HuH-7.5 (cell line): ENCODE measurements around the gene TSPAN9.

Experiments used
- DNase-seq: peaks from one replicate; pipeline ENCODE4 v3.0.0; 2011; ENCODE audit warnings: low spot score

Gene TSPAN9

DNA sequence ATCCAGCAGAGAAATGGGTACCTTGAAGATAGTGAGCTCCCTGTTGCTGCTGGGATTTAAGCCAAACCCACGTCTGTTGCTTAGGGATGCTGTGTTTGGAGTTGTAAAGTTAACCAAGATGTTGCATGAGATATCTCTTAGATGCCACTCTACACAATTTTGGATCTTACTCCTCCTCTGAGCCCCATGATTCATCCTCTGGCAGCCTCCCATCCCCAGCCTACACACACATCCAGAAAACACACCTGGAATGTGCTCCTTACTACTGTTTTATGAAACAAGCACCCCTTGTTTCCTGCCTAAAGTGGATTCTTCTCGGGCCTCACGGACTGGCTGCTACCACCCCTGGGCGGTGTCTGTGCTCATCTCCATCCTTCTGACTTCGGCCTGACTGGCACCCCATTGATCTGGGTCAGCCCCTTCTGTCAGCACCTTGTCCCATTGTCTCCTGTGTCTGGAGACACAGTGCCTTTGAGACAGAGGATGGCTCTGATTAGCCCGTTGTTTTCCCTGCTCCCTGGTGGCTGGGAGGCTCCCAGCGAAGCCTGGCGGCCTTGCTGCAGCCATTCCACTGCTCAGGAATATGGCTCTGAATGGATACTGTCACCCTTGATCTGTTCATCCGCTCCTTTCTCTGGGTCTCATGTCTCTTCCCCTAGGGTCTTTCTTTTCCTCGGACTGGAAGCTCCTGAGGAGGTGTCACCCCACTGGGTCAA, 24.3 kb downstream of the TSPAN9 start:
- DNase-seq = no peak

DNA sequence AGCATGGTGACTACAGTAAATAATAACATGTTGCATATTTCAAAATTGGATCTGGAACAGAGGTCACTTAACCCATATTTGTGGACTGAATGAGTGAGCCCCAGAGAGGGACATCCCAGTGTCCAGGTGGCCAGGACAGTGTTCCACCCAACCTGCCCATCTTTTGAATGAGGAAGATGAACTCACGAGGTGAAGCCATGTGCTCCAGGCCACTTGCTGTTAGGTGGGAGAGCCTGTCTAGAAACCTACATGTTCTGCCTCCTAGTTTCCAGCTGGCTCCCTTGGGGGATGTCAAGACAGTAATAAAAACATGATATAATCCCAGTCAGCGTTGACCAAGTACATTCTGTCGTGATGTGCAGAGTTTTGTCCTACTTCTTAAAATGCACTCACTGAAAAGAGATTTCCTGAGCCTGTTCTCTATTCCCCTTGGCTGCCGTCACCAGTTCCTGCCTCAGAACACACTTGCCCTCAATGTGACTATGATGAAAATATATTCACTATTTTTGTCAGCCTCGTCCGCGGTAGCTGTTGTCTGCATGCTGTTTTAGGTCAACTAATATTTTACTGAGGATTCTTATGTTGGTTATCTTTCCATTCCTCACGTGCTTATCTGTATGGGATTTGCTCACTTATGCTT, 25.7 kb downstream of the TSPAN9 start:
- DNase-seq = no peak

DNA sequence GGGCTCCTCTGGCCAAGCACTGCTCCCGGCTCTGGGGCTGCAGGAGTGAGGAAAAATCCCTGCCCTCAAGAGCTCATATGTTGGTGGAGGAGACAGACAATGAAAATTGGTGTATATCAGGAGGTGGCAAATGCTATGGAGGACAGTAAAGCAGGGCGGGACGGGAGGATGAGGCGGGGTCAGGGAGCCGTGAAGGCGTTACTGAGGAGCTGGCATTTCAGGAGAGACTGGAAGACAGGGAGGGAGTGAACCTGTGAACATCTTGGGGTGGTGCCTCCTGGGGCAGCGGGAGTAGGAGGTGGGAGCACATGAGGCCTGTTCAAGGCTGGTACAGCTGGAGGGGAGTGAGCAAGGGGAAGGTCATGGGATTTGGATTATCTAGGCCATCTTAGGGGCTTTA, 26.6 kb downstream of the TSPAN9 start:
- no peak for DNase-seq

DNA sequence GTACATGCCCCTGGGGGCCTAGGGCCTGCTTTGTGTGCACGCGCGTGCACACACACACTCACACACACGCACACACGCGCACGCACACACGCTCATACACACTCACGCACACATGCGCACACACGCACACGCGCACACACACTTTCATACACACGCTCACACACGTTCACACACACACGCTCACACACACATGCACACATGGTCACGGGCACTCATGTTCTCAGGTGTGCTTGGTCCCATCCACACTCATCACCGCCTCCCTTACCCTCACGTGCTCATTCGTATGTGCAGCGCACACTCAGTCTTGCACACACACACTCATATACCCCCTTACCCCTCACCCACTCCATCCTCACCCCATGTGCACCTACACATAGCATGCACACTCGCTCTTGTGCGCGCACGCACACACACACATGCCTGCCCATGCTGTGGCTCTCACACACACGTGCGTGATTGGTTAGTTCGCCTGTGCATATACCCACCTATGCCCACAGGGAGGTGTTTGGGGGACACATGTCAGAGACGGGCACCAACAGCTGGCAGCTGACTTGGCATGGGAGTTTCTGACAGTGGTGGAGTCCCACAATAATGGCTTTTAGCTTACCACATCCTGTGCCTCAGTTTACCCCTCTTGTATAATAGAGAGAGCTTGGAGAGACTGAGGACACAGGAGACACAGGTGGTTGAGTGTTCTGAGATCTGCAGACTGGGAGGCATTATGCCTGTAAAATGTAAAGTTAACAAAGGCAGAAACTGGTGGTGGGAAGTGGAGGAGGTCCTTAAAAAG, 28.7 kb downstream of the TSPAN9 start:
- DNase-seq = no peak

DNA sequence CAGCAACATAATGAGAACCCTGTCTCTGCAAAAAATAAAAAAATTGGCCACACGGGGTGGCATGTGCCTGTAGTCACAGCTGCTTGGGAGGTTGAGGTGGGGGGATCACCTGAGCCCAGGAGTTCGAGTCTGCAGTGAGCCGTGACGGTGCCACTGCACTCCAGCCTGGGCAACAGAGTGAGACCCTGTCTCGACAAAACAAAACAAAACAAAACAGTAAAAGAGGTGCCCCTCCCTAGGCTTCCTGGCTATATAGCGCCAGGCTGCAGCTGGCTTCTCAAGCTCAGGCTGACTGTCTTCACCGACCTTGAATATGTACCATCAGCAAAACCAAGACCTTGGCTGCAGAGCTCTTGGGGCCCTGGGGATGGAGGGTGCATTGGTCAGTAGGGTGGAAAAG, 29.4 kb downstream of the TSPAN9 start:
- DNase-seq = no peak

DNA sequence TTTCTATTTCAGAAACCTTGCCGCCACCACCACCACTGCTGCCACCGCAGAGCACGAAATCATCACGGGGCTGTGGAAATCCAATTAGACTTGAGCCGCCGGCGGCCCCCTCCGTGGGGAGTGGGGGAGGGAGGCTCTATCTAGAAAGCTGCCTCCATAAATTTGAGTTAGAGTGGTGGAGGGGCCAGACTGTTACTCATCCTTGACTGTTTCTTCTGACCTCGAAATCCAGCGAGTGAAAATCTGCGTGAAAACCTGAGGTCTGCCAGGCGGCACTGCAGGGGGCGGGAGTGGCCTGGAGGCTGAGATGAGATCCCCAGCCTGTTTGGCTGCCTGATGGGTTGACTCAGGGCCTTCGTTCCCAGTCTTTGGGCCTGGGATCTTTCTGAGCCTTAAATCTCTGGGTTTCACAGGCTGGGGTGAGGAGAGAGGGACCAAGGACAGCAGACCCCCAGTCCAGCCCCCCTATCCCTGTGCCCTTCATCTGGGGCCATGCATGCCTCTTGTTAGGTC, 29.9 kb downstream of the TSPAN9 start:
- no peak for DNase-seq

DNA sequence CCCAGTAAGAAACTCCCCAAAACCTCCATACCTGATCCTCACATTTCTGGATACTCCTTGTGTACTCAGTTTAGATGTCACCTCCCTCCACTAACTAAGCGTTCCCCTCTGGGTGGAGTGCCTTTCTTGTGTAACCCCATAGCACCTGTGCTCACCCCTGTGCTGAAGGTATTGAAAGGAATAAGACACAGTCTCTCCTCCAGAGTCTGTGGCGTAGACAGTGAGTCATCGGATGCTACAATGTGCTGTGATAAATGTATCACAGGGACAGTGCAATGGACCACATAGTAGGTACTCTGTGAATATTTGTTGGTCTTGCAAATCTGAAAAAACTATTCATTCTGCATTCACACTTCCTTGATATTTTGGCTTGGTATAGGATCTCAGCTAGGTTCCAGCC, 30.8 kb downstream of the TSPAN9 start:
- no peak for DNase-seq

DNA sequence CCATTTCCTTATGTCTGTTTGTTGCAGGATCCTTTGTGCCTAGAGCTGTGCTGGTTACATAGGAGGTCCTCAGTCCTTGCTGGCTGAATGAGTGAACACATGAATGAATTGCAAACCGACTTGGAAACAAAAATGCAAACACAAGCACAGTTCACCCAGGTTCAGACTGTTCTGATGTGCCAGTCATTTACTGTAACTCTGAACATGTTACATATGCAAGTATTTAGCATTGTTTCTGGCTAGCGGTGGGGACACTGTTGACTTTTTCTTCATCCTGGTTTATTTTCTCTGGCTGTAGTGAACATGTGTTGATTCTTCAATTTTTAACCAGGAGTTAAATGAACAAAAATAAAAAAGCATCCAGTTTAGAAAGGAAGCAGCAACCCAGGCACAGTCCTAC, 33.4 kb downstream of the TSPAN9 start:
- no peak for DNase-seq

DNA sequence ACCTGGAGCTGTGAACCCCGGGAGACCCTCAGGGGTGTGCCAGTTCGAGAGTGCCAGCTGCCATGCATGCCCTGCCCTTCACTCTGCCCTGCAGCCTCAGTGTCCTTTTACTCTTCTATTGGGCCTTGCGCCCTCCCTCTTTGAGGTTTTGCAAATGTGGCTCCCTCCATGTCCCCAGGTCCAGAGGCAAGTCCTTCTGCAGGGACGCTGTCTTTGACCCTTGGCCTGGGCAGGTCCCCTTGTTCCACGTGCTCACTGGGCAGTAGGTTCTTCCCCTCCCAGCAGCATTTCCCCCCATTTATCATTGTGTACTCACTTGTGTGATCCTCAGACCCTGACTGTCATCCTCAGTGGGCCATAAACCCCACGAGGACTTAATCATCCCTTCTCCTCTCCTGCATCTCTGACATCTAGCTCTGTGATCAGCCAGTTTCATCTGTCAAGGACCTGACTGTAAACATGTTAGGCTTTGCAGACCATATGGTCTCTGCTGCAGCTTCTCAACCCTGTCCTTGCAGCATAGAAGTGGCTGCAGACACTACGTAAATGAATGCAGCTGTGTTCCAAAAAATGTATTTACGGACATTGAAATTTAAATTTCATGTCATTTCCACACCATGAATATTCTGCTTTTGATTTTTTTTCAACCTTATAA, 36.6 kb downstream of the TSPAN9 start:
- no peak for DNase-seq

DNA sequence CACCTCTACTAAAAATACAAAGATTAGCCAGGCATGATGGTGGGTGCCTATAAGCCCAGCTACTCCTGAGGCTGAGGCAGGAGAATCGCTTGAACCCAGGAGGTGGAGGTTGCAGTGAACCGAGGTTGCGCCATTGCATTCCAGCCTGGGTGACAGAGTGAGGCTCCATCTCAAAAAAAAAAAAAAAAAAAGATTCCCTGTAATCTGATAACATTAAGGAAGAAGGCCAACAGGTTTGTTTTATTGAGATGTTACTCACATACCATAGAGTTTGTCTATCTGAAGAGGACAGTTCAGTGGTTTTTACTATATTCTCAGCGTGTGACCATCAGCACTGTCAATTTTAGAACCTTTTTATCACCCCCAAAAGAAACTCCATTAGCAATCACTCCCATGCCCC, 37.5 kb downstream of the TSPAN9 start:
- DNase-seq = no peak

DNA sequence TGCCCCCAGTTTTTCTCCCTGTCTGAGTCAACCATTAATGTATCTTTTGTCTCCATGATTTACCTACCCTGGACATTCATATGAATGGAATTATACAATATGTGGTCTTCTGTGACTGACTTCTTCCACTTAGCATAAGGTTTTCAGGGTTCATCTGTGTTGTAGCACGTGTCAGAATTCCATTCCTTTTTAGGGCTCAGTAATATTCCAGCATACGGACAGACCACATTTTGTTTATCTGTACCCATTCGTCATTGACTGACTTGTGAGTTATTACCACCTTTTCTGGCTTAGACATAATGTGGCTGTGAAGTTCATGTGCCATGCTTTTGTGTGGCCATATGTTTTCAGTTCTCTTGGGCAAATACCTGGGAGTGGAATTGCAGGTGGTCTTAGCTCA, 37.9 kb downstream of the TSPAN9 start:
- no peak for DNase-seq

DNA sequence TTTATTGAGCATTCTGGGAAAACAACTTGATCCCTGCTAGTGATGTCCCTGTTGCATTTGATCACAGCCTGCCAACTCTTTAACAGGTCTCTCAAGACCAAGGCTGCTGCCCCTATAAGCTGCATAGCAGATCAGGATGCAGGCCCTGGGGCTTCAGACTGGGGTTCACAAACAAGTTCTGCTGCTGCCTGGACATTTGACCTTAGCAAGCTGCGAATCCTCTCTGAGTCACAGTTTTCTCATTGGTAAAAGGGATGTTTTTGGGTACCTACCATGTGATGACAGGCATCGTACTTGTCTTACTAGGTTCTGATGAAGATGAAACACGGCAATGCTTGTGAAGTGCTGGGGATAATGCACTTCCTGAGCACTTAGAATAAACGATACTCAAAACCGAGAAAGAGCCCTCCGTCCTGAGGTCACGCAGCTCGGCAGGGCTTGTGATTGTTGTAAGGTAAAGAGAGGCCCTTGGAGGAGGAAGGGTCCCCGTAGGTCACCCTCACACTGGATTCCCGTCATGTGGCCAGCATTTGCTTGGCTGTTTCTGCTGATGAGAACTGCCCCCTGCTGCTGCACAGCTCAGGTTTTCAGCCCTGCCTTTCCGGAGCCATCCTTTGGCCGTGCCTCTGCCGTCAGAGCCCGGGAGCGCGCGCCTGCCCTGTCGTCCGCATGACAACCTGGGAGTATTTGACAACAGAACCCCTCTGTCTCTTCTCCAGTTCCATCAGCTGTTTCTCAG, 39.1 kb downstream of the TSPAN9 start:
- DNase-seq = no peak

DNA sequence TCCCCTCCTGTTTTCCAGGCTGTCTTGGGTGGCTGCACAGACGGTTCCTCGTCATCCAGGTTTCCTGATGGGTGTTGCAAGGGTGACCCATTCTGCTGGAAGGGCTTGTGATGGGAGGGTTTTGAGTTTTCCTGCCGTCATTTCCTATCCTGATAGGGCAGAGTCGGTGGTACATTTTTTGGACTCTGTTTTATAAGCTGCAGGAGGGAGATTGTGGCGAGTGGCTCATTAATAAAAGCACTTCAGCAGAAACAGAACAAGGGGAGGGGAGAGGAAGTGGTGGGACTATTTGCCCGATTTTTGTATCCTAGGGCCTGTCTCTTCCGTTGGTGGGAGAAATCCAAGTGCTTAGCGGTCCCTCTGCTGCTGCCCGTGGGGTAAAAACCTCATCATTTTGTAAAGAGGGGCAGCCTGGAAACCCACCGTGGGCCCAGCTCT, 40.0 kb downstream of the TSPAN9 start:
- no peak for DNase-seq

DNA sequence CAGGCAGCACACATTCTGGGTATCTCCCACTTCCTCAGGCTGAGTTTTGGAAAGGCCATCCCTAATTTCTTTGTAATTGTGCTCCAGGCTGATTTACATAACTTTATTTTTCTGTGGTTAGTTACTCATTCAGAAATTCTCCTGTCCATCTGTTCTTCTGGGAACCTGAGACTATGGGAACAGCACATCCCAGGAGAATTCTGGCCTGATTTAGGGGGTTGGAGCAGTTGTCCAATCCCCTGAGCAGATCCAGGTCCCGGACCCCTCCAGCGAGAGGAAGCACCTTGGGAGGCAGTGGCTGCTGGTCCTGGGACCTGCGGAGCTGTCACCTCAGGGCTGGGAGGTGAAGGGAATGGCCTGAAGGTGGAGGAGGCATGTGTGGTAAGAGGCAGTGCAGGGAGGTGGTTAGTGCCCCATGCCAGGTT, 40.4 kb downstream of the TSPAN9 start:
- DNase-seq = no peak

DNA sequence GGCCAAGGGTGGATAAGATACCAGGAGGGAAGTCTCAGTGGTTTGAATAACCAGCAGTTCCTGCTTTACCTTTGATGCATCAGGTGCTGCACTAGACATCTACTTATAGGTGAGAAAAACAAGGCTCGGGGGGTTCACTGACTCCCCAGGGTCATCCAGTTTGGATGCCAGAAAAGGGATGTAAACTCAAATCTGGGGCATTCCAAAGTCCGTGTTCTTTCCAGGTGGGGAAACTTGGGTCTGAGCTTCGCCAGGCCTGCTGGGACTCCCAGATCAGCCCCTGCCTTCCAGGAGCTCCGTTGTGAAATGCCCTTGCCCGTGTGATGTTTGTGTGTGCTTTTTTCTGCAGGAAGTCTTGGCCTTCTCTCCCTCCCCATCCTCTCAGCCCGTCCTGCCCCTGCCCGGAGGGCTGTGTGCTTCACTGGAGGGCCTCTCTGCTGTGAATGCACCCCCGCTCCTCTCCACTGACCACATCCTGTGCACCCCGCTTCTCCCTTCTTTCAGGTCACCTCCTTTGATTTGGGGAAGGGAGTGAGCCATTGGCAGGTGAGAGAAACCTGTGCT, 42.1 kb downstream of the TSPAN9 start:
- no peak for DNase-seq

DNA sequence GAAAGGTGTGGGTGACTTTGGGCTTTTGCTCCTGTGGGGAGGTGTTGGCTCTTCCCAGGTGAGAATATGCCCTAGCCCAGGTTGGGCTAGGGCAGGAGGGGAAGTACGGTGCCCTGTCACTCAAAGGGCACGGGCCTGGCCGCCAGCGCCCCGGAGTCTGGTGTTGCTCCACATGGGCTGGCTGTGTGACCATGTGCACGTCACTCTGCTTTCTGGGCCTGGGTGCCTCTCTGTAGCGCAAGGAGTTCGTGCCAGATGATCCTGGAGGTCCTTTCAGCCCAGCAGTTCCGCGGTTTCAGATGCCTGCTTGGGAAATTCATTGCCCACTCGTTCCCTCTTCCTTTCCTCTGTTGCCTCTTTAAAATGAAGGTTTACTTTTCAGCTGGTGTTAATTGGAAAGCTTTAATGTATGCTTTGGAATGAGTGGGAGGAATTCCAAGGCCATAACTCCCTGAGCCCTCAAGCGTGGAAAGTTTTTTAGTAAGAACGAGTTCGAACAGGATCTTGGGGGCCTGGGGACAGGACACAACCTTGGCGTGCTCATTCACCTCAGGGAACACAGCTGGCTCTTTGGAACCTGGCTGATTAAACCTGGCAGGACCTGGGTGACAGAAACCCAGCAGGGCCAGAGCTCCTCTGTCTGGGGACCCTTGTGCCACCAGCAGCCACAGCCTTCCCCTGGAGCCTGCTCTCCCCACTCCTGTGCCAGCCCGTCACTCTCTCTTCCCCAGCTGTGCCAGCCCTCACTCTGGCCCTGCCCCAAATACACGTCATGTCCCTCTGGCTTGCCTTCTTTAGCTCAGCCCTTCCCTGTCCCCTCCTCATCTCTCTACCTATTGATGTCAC, 42.8 kb downstream of the TSPAN9 start:
- DNase-seq = no peak

DNA sequence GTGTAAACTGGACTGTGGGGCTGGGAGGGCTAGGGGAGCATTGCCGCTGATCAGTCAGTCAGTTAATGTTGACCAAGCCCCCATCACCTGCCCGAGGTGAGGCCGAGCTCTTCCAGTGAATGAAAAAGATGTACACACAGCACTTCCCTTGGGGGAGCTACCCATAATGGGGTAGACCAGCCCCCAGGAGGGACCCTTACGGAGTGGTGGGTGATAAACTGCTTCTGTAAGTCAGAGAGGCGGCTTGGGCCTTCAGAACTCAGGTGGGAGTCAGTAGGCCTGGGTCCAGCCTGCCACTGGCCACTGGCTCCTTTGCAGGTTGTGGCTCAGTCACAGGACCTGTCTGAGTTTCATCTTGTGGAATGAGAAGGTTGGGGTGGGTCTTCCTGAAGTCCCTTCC, 43.5 kb downstream of the TSPAN9 start:
- no peak for DNase-seq

DNA sequence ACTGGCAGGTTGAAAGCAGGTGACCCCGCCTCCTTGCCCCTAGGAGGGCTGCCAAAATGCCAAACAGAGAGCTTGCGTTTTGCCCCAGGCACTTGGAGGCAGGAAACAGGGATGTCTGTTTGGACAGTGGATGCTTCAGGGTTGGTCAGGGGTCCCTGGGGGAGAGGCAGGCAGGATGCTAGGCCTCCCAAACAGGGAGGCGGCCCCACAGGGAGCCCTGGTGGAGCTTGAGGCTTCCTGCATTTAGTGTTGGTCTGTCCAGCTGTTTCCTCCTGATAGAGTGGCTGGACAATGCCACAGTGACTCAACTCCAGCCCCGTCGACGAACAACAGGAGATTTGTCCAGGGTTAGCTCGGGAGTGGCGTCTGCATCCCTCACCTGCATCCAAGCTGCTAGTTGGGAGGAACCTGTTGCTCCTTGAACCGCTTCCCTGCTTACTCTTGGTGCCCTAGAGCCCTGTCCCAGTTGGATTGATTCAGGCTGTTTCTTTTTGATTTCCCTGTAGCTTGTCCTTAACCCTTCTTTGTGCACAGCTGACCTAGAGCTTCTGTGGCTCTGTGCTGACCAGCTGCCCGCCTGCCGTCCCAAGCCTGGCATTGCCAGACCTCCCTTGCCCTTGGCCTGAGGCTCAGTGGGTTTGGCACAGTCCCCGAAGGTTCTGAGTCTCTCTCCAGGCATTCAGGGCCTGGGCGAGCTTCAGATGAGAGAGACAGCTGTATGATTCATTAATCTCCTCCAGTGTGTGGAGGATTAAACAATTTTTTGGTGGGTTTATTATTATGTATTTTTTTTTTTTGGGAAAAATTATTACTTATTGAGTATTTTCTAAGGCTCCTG, 45.9 kb downstream of the TSPAN9 start:
- DNase-seq = no peak

DNA sequence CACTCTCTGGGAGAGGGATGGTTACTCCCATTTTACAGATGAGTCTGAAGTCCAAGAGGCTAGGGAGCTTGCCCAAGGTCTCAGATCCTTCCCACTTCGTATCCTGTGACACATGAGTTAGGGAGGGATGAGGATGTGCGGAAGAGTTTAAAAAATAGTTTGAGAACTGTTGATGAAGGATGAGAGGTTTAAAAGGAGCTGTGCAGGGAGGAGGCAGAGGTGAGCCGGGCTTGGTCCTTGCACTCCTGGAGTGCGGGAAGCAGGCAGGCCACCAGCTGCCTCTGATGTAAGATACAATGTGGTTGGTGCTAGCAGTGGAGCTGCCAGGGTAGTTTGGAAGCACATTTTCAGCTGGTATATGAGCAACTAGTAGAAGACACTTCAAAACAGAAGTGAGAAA, 46.5 kb downstream of the TSPAN9 start:
- no peak for DNase-seq

DNA sequence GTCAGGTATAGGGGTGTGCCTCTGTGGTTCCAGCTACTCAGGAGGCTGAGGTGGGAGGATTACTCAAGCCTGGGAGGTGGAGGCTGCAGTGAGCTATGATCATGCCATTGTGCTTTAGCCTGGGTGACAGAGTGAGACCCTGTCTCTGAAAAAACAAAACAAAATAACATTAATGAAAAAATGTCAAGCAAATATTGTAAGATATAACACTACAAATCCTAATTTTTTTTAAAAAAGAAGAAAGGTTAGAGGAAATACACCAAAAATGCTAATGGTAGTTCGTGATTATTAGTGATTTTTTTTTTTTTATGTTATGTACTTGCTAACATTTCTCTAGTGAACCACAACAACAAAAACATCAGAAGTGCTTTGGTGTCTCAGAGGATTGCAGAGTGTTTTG, 47.7 kb downstream of the TSPAN9 start:
- DNase-seq = no peak
